ENCODE data around the gene GAST.

GAST gene

DNA sequence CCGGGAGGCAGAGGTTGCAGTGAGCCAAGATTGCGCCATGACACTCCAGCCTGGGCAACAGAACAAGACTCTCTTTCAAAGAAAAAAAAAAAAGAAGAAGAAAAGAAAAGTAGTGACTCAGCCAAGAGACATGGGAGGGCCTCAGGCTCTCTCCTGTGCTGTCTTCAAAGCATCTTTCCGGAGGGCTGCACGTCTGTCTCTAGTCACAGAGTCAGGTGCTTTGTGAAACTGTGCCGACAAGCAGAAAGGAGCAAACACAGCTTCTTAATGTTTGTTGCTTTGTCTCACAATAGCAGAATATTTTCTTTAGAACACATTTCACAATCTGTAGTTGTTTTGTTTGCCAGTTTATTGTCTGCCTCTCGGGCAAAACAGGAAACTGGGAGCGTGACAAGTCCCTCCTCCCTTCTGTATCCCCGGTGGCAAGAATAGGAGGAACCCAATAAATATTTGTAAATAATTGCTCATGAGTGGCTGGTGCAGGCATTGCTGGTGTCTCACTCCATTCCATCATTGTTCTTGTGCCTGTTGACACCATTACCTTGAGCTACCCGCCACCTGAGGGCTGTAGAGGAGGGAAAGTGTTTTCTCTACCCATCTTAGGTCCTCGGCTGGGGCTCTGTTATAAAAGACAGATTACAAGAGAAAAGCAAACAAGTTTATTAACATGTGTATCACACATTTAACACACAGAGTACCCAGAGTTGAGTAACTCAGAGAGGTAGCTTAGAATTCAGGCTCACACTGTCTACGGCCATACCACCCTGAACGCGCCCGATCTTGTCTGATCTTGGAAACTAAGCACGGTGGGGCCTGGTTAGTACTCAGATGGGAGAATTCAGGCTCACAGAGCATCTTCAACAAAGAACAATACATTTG lies 5.5 kb downstream of the GAST start:
- DNase-seq, result no peak

DNA sequence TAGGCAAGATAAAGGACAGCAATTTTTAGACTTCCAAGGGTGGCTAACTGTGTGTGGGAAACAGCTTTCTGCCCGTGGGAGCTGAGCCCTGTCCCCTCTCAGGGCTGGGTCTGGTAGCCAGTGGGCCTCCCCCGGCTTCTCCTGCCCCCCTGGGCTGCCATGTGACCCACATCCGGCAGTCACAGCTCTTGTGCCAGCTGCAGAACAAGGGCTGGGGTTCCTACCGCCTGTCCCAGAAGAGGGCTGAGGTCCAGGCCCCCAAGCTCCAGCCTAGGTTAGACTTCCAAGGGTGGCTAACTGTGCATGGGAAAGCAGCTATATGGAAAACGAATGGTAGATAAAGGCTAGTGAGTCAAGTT lies 6.1 kb downstream of the GAST start:
- no peak for DNase-seq

DNA sequence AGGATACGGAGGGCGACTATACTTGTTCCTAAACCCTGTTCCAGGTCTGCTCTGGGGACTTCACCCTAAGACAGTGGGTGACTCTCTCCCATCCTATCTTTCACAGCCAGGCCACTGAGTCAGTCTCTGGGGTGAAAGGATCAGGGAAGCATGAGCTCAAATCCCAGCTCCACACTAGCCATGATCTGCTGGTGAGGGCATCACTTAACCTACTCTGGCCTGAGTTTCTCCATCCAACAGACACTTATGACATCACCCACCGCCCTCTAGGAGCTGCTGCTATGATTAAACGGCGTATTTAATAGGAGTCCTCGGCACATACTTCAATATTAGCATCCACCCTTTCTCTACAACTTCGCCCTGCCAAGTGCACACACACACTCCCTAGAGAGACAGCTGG lies 10.1 kb downstream of the GAST start:
- peak; percentile 55 for DNase-seq

DNA sequence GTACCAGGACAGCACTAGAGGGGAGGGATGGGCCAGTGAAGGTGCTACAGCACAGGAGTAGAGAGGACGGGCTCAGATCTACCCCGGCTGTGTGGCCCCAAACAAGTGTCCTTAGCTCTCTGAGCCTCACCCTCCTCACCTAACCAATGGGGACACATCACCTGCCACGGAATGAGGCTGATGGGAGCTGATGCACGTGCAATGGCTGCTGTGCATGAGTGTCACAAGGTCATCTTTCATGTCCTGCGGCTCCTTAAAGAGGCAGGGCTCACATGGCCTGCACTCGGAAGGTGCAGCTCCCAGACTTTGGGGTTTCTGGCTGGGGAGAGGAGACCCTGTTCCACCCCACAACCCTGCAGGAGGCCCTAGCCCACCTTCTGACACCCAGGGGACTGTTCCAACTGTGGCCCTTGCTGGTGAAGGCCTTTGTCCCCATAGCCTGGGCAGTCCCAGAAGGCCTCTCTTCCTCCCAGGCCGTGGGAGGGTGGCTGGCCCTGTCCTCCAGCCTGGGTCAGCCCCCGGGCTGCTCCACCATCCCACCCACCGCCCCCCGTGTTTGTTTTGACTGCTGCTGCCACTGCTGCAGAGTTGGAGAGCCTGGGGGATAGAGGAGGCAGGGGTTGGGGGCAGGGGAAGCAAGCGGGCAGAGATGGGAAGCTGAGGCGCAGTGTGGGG lies 11.8 kb downstream of the GAST start:
- no peak for DNase-seq

DNA sequence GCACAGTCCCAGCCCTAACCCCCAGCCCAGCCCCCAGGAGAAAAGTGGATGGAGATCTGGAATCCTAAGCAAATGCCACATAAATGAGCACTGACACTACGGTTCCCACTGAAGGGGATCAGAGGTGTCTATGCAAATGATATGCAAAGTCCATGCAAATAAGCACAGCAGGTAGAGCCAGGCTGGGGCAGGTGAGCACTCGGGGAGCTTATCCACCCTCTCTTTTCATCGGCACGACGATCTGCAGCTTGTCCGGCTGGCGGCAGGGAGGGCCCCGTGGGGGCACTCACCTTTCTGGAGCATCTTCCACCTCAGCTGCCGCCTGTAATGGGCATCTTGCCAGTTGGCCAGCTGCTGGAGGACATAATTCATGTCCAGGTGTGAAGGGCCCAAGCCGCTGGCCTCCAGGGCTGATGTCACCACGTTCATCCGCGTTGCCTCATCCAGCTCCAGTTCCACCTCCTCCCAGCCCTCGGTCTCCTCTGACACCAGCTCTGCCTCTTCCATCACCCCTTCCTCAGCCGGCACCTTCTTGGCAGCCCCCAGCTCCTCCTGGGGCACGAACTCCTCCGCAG lies 12.4 kb downstream of the GAST start:
- no peak for DNase-seq

DNA sequence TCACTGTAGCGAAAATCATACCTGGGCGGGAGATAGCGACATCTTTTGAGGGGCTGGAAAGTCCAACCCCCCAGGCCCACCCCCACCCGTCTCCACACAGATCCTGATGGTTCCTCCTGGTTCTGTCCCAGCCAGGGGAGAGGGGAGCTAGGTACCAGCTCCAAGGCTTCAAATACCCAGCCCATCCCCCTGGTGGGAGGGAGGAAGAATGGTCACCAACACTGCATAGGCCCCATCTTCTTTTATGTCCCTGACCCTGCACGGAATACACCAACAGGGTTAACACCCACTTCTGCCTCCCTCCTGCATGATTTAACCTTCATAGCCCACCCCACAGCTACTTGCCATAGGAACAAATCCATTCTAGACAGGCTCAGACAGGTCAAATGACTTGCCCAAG lies 13.0 kb downstream of the GAST start:
- DNase-seq, result no peak

DNA sequence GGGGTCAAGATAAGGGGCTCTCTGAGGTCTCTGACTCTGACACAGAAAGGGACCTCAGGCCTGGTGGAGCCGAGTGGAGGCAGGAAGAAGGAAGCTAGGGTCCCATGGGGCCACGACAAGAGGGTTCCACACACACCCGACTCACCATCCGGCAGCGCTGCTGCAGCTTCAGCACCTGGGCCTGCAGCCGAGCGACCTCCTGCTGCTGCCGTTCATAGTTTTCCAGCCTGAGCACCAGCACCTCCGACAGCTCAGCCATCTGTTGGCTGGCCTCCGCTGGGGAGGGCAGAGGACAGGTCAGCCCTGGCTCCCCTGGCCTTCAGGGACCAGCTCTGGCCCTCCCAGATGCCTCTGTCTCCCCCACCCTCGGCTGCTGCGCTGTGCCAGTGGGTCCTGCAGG lies 15.9 kb downstream of the GAST start:
- no peak for DNase-seq

DNA sequence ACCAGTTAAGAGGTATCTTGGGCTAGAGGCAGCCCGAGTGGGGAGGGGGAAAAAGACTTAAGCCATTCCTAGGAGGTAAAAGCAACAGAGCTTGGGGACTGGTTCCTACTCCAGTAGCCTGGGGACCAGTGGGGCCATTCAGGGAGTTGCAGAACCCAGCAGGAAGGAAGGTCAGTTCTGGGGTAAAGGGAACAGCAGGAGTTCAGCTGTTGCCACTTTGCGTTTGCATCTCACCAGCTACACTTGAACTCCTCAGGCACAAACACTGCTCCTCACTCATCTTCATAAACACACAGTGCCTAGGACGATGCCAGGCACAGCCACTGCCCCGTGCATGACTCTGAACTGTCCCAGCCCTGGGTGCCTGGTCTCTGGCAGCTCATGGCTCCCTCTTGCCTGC lies 18.3 kb downstream of the GAST start:
- DNase-seq, result no peak

DNA sequence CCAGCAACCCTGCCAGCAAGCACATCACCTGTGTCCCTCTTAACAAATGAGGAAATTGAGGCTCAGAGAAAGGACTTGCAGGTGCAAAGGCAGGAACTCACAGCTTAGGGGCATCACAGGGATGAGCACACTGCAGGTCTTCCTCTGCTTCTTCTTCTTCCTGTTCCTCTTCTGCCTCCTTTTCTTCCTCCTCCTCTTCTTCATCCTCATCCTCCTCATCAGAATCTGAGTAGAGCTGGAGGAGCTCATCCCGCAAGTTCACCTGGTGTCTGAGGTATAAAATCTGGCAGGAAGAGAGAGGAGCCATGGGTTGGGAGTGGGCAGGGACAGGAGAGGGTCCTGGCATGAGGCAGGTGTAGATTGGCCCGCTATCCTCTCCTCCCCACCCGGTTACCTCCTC lies 19.7 kb downstream of the GAST start:
- no peak for DNase-seq

DNA sequence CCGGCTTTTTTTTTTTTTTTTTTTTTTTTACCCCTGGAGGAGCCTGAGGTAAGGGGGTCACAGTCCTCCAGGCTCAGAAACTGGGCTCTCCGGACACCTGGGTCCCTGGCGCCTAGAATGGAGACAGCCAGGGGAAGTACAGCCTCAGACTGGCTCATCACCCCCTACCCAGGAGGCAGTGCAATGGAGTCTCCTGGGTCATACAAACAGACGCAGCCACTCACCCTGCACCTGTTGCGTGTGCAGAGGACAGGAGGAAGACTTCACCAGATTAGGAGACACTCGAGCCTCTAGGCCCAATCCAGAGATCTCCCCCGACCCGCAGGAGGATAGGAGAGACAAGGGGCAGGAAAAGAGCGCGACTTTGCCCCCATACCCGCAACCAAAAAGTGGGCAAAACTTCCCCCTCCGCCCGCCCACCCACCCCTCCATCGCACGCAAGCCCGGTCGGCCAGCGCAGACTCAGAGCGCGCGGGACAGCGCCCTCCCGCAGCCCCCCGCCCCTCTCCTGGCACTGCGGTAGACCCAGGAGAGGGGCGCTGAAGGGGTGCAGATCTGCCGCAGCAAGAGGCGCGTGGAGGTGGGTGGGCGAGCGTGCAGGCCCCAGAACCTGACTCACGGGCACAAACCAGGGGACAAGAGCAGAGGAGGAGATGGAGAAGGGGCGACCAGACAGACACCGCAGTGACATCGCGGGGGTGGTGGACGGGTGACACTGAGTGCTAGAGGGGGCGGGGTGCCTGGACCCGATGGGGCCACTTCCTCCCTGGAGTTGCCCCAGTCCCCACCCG lies 21.4 kb downstream of the GAST start:
- DNase-seq, result no peak

DNA sequence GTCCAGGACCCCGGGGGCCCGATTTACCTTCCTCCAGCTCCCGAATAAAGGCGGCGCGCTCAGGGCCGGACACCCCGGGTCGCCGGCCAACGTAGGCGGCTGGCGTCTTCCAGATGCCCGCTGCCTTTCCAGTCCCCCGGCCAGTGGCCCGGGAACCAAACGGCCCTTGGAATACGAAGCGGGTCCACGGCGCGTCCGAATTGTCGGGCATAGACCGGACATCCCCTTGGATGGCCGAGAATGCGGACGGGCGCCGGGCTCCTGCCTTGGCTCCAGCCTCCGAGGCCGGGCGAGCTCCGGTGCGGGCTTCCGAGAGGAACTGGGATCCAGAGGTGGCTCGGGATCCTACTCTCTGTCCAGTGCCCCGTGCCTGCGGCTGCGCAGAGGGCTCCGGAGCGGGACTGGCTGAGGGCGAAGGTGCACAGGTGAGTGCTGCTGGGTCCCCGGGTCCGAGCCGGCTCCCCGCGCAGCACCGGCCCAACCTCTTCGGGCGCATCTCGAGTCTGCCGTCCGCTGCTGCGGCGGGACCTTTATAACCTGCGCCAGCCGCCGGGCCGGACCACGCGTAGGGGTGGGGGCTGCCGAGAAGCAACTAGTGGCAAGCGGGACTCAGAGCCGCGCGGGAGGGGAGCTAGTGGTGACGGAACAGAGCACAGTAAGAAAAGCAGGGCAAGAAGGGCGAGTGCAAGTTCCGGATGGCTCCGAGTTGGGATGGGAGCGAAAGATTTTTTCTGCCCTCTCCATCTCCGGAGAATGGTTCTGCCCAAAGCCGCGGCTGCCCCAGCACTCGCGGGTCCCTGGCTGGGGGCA lies 22.2 kb downstream of the GAST start, which contains the start of gene HAP1:
Gene HAP1, minus strand, starts transcription at position 505 of the 810 bp plus-strand sequence. Its CDS starts 9 bp downstream, at position 496.
- DNase-seq, result no peak

DNA sequence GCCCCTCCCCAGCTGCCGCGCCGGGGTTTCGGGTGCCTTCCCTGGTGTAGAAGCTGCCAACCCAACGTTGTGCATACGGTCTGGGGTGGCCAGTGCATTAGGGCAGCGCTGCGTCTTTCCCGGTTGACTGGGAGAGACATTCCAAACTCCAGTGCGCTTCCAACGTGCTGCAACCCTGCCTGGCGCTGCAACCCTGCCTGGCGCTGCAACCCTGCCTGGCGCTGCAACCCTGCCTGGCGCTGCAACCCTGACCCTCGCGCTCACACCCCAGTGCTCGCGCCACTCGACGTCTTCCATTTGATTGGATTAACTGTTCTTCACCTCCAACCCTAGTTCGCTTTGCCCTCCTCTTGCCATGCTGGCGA lies 22.8 kb downstream of the GAST start:
- no peak for DNase-seq

DNA sequence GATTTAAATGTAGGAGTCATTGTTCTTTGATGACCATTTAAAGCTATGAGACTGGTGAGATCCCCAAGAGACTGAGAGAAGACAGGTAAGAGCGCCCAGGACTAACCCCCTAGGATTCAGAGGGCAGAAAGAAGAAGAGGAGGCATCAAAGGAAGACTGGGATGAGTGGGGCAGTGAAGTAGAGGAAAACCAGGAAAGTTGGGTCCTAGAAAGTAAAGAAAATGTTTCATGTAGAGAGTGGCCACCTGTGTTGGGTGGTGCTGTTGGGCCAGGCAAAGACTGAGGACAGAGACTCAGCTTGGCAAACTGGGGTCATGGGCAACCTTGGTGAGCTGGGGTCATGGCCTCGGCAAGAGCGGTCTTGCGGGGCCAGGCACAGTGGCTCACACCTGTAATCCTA lies 23.6 kb downstream of the GAST start:
- no peak for DNase-seq

DNA sequence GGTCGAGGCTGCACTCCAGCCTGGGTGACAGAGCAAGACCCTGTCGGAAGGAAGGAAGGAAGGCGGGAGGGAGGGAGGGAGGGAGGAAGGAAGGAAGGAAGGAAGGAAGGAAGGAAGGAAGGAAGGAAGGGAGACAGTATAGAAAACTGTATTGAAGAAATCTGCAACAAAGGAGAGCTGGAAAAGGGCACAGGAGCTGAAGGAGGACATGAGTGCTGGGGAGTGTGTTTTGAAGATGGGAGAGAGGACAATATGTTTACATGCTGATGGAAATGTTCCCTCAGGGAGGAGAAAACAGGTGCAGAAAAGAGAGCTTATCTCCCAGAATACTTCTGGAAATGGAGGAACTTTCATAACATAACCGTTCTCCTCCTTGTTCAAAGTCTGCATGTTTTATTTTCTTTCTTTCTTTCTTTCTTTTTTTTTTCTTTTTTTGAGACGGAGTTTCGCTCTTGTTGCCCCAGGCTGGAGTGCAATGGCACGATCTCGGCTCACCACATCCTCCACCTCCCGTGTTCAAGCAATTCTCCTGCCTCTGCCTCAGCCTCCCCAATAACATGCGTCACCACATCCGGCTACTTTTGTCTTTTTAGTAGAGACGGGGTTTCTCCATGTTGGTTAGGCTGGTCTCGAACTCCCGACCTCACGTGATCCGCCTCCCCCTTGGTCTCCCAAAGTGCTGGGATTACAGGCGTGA lies 25.0 kb downstream of the GAST start:
- DNase-seq, result no peak

DNA sequence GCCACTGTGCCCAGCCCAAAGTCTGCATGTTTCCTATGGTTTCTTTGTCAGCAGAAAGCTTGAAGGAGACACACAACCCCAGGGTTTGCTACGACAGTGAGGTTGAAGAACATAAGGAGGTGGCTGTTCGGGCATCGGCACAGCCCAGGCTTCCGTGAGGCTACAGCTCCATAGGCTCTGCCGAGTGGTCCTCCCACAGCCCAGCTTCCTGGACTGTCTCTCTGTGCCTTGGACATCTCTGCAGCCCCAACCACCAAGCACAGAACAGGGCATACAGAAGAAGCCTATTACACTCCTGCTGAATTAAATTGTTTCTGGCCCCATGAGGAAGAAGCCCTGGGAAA lies 25.5 kb downstream of the GAST start:
- no peak for DNase-seq

DNA sequence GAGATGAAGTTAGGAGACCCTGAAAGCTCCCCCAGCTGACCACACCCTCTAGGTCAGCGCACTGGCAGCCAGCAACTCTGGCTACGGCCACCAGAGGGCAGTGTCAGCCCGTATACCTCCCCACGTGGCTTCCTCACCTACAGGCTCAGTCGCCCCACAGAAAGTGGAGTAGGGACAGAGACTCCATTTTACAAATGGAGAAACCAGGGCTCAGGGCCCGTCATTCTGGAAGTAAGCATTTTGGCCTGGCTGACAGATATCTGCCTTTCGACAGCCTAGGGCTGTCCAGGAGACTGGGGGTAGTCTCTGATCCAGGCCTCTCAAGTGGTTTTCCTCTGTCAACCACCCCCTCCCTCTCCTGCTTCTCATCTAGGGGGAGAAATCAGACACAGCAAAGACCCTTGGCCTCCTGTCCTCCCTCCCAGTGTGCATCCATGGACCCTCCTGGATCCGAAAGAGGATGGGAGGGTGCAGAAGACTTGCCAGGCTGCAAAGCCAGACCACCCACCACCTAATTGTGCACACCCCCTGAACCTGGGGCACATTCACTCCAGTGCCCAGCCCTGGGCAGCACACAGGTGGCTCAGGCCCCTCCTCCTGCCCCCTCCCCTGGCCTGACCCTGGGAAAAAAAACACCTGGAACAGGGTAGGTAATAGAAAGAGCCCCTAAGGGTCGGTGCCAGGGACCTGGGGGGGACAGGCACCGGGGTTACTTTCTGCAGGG lies 26.1 kb downstream of the GAST start:
- DNase-seq, result peak; percentile 28

DNA sequence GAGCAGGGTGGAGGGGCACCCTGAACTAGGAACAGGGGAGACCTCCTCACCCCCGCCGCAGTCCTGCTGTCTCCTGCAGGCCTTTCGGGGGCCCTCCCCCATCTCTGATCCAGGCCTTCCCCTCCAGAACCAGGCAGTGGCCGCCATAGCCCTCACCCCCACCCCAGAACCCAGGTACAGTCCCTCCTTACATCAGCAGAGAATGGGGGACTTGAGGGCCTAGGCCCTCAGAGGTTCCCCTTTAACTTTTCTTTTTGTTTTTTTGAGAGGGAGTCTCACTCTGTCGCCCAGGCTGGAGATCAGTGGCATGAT lies 26.6 kb downstream of the GAST start:
- DNase-seq, result no peak

DNA sequence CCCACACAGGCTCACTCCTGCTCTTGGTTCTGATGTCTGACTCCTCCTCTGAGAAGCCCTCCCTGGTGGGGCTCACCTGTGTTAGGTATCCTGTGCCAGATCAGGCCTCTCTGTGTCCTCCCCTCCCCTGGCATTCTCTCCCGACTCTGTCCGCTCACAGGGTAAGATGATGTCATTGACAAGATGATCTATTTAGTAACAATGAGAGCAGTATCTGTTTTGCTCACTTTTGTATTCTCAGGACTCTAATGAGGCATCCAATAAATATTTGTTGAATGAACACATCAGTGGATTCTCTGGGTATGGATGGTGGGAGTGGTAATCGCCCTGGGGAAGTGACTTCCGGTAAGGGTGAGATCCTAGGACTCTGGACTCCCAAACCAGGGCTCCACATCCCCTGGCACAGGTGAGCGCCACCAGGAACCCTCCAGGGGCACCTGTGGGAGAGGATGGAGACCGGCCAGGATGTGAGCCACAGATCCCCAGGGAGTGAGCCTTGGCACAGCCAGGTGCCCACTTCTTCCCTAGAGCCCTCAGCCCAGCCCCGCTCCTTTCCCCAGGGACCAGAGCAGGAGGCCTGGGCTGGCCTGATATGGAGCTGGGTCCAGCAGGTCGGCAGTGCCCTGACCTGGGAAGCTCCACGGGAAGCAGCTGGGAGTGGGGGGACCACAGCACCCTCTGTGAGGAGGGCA lies 27.7 kb downstream of the GAST start:
- DNase-seq, result no peak

DNA sequence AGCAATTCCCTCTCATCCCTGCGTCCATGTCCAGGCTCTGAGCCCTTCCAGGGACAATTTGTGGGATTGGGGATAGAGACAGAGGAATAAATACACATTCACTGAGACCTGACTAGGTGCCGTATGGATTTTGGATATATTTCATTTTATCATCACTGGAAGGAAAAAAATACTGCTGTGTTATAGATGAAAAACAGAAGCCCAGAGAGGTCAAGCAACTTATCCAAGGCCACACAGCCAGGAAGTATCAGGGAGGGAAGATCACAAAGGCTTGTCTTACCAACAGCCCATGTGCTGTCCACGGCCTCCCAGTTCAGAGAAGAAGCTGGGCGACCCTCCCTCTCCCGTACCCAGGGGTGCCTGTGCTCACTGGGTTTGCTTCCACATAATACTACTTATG lies 28.4 kb downstream of the GAST start:
- DNase-seq, result no peak

DNA sequence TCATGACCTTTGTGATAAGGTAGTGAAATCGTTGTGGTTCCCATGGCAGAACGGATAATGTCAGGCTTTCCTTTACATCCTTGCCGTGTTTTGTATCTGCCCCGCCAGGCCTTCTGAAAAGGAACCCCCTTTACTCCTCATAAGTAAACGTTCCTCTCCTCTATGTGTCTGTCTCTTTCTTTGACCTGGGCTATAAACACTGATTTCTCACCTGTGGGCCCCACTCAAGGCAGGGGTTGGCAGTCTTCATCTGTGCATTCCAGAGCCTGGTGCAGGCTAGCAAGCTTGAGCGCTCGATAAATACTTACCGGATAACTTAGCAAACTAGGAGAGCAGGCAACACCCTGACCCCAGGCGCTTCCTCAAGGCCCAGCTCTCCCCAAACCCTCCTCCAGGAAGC lies 29.6 kb downstream of the GAST start:
- DNase-seq, result no peak

DNA sequence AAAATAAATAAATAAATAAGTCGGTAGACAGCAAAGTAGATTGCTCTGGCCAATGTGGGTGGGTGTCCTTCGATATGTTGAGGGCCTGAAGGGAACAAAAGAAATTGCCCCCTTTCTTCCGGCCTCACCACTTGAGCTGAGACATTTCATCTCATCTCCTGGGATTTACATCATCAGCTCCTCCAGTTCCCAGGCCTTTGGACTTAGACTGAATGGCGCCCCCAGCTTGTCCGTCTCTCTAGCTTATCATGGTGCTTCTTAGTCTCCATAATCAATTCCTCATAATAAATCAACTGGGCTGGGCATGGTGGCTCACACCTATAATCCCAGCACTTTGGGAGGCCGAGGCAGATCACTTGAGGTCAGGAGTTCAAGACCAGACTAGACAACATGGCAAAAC lies 36.1 kb downstream of the GAST start:
- no peak for DNase-seq
